Measurements from ENCODE around the gene ARFGAP3.

ARFGAP3 gene

GRCh38 chr22:42856865-42857704 lies at the start of gene ARFGAP3:
ARFGAP3 (minus strand) TSS chr22:42857273; CDS start chr22:42857182, 91 bp downstream.
- DNase-seq: peak; percentile 92

GRCh38 chr22:42905702-42906183 lies 48.7 kb upstream of the ARFGAP3 start:
- no peak for DNase-seq

- no peak for DNase-seq
Observed at GRCh38 chr22:42905217-42905616, 48.1 kb upstream of the ARFGAP3 start.

GRCh38 chr22:42904050-42904449 lies 47.0 kb upstream of the ARFGAP3 start:
- no peak for DNase-seq

GRCh38 chr22:42902875-42903510 lies 45.9 kb upstream of the ARFGAP3 start:
- DNase-seq: no peak

- DNase-seq: no peak
Observed at GRCh38 chr22:42901790-42902508, 44.9 kb upstream of the ARFGAP3 start.

GRCh38 chr22:42897960-42898359 lies 40.9 kb upstream of the ARFGAP3 start:
- DNase-seq: no peak

GRCh38 chr22:42895541-42895981 lies 38.5 kb upstream of the ARFGAP3 start:
- DNase-seq: no peak

GRCh38 chr22:42895087-42895486 lies 38.0 kb upstream of the ARFGAP3 start:
- DNase-seq: no peak

GRCh38 chr22:42893371-42894150 lies 36.5 kb upstream of the ARFGAP3 start:
- no peak for DNase-seq

- no peak for DNase-seq
Observed at GRCh38 chr22:42892571-42893316, 35.7 kb upstream of the ARFGAP3 start.

- no peak for DNase-seq
Observed at GRCh38 chr22:42892156-42892555, 35.1 kb upstream of the ARFGAP3 start.

GRCh38 chr22:42891696-42892095 lies 34.6 kb upstream of the ARFGAP3 start:
- DNase-seq: no peak

- DNase-seq: no peak
Observed at GRCh38 chr22:42891008-42891407, 33.9 kb upstream of the ARFGAP3 start.

- DNase-seq: no peak
Observed at GRCh38 chr22:42889304-42889703, 32.2 kb upstream of the ARFGAP3 start.

- no peak for DNase-seq
Observed at GRCh38 chr22:42887523-42888507, 30.7 kb upstream of the ARFGAP3 start.

GRCh38 chr22:42887120-42887519 lies 30.0 kb upstream of the ARFGAP3 start:
- no peak for DNase-seq

GRCh38 chr22:42885446-42885845 lies 28.4 kb upstream of the ARFGAP3 start:
- no peak for DNase-seq

GRCh38 chr22:42884616-42885375 lies 27.7 kb upstream of the ARFGAP3 start:
- no peak for DNase-seq

- no peak for DNase-seq
Observed at GRCh38 chr22:42883970-42884369, 26.9 kb upstream of the ARFGAP3 start.

Measured in kidney glomerular epithelial cell (primary cell).